Measurements from ENCODE around the gene ARMC8.

The ARMC8 gene

GRCh38 chr3:138310494-138310893, 123.4 kb downstream of the ARMC8 start:
- DNase-seq, result no peak

- no peak for DNase-seq
These were observed 127.7 kb downstream of the ARMC8 start for GRCh38 chr3:138314751-138315150.

GRCh38 chr3:138317687-138318086, 130.6 kb downstream of the ARMC8 start:
- no peak for DNase-seq

- no peak for DNase-seq
These were observed 136.9 kb downstream of the ARMC8 start for GRCh38 chr3:138323971-138324370.

GRCh38 chr3:138325990-138326389, 138.9 kb downstream of the ARMC8 start:
- DNase-seq, result no peak

- DNase-seq, result no peak
These were observed 139.9 kb downstream of the ARMC8 start for GRCh38 chr3:138326866-138327595.

GRCh38 chr3:138327831-138328230, 140.7 kb downstream of the ARMC8 start:
- no peak for DNase-seq

GRCh38 chr3:138328341-138328740, 141.2 kb downstream of the ARMC8 start:
- DNase-seq, result peak in 2 of 3 donors; percentile 12 to 32

- DNase-seq, result peak; percentile 59 to 76 (median 63)
These were observed 142.3 kb downstream of the ARMC8 start, which contains the start of gene NME9 for GRCh38 chr3:138329127-138329983. Gene NME9, minus strand, starts transcription at chr3:138329851. Its CDS starts 516 bp downstream, at chr3:138329335.

- no peak for DNase-seq
These were observed 142.8 kb downstream of the ARMC8 start for GRCh38 chr3:138329984-138330293.

- peak; percentile 16 to 51 (median 35) for DNase-seq
These were observed 144.2 kb downstream of the ARMC8 start for GRCh38 chr3:138331143-138331894.

- peak; percentile 44 to 74 (median 58) for DNase-seq
These were observed 145.5 kb downstream of the ARMC8 start for GRCh38 chr3:138332472-138333073.

- no peak for DNase-seq
These were observed 147.5 kb downstream of the ARMC8 start for GRCh38 chr3:138334608-138335007.

GRCh38 chr3:138336454-138336999, 149.4 kb downstream of the ARMC8 start:
- no peak for DNase-seq

- no peak for DNase-seq
These were observed 151.1 kb downstream of the ARMC8 start for GRCh38 chr3:138338244-138338643.

- DNase-seq, result no peak
These were observed 151.7 kb downstream of the ARMC8 start for GRCh38 chr3:138338811-138339210.

GRCh38 chr3:138340511-138340910, 153.4 kb downstream of the ARMC8 start:
- DNase-seq, result no peak

GRCh38 chr3:138344754-138345153, 157.7 kb downstream of the ARMC8 start:
- no peak for DNase-seq
